Astrocyte (in vitro differentiated cells and primary cell): ENCODE measurements around the gene AKAP13. TPM values are rescaled to one million over a fixed set of nuclear protein-coding genes. Genes with fewer than 3 reads are reported as not detected.

Experiments used
- DNase-seq: peaks from one replicate; pipeline ENCODE4 v3.0.0-alpha.2; 2010; ENCODE audit warnings: low read depth
- FAIRE-seq: peaks from 2 replicates; lab custom pipeline; 2011; peaks lifted over from hg19 to GRCh38; lab: Jason Lieb, UNC
- H2AFZ ChIP-seq: 2 replicates; pipeline ENCODE4 v1.6.0; 2012; ENCODE audit warnings: low read depth, low read length, inconsistent platforms
- H3K27ac ChIP-seq: 2 replicates; pipeline ENCODE4 v1.5.1; 2011; ENCODE audit warnings: low read depth, low read length, inconsistent platforms
- H3K27me3 ChIP-seq: 2 replicates; pipeline ENCODE4 v1.6.0; 2011; ENCODE audit warnings: low read length, inconsistent platforms; ENCODE audit not compliant: insufficient read depth
- H3K36me3 ChIP-seq: 2 replicates; pipeline ENCODE4 v1.5.1; 2011; ENCODE audit warnings: low read length, inconsistent platforms; ENCODE audit not compliant: insufficient read depth
- H3K4me1 ChIP-seq: 2 replicates; pipeline ENCODE4 v1.5.1; 2011; ENCODE audit warnings: low read length, inconsistent platforms; ENCODE audit not compliant: insufficient read depth
- H3K4me2 ChIP-seq: 2 replicates; pipeline ENCODE4 v1.6.0; 2012; ENCODE audit warnings: low read length, inconsistent platforms
- H3K4me3 ChIP-seq: 2 replicates; pipeline ENCODE4 v1.5.1; 2011; ENCODE audit warnings: low read depth, mild to moderate bottlenecking, low read length, inconsistent platforms; ENCODE audit not compliant: insufficient read depth
- H3K79me2 ChIP-seq: 2 replicates; pipeline ENCODE4 v1.6.0; 2012; ENCODE audit warnings: mild to moderate bottlenecking, low read length, inconsistent platforms; ENCODE audit not compliant: insufficient read depth
- H3K9ac ChIP-seq: 2 replicates; pipeline ENCODE4 v1.6.0; 2012; ENCODE audit warnings: mild to moderate bottlenecking, low read length, inconsistent platforms
- H3K9me3 ChIP-seq: 2 replicates; pipeline ENCODE4 v1.5.1; 2012; ENCODE audit warnings: low read depth, mild to moderate bottlenecking, low read length, inconsistent platforms; ENCODE audit not compliant: insufficient read depth
- H4K20me1 ChIP-seq: 2 replicates; pipeline ENCODE4 v1.6.0; 2012; ENCODE audit warnings: low read length, inconsistent platforms; ENCODE audit not compliant: insufficient read depth
- H3K27ac Mint-ChIP-seq: one replicate; pipeline ENCODE4 v1.8.0; 2021; ENCODE audit warnings: mild to moderate bottlenecking, mixed read lengths; ENCODE audit not compliant: unreplicated experiment
- H3K27me3 Mint-ChIP-seq: one replicate; pipeline ENCODE4 v1.8.0; 2021; ENCODE audit warnings: low read depth, mixed read lengths; ENCODE audit not compliant: unreplicated experiment
- H3K36me3 Mint-ChIP-seq: one replicate; pipeline ENCODE4 v1.8.0; 2021; ENCODE audit warnings: low read depth, mixed read lengths; ENCODE audit not compliant: unreplicated experiment
- H3K4me1 Mint-ChIP-seq: one replicate; pipeline ENCODE4 v1.8.0; 2021; ENCODE audit warnings: low read depth, mixed read lengths; ENCODE audit not compliant: unreplicated experiment
- H3K4me3 Mint-ChIP-seq: one replicate; pipeline ENCODE4 v1.8.0; 2021; ENCODE audit warnings: mild to moderate bottlenecking, moderate library complexity, mixed read lengths; ENCODE audit not compliant: unreplicated experiment
- H3K9me3 Mint-ChIP-seq: one replicate; pipeline ENCODE4 v1.8.0; 2021; ENCODE audit warnings: mild to moderate bottlenecking, mixed read lengths; ENCODE audit not compliant: unreplicated experiment
- EZH2 ChIP-seq: IDR thresholded peaks from 2 replicates; pipeline ENCODE4 v1.6.1; 2012; ENCODE audit warnings: mild to moderate bottlenecking, low read length, inconsistent platforms; ENCODE audit not compliant: insufficient read depth
- total RNA-seq: library from RNA; stranded (reverse); gene quantifications from 2 replicates; pipeline ENCODE4 v1.2.1, GENCODE V29; 2021
- TF ChIP-seq, protein P1 (sequence below): IDR thresholded peaks from 2 replicates; pipeline ENCODE4 v1.5.1; 2011; ENCODE audit warnings: low read depth, mild to moderate bottlenecking, inconsistent platforms, low read length, moderate library complexity; ENCODE audit not compliant: insufficient read depth

The AKAP13 gene
- total RNA-seq, 1 donor from 2014 or later, result 98.2 TPM

DNA sequence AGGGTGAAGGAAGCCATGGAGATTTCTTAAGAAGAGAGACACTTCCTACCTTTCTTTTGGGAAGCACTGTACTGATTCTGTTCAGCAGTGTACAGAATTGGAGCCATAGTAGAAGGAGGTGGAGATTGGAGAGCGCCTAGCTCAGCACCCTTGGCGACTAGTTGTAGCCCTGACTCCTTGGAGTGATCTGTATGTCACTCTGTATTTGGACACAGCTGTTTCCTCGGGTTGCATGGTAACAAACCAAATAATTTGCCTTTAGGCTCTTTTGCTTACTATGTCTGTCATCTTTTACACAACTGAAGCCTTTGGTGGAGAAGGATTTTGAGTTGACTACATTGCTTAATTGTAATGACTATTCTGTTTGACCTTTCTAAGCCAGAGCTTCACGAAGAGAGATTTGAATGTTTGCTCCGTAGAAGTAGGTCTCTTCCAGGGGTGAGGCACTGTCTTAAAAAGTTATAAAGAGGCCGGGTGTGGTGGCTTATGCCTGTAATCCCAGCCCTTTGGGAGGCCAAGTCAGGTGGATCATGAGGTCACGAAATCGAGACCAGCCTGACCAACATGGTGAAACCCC is 77.1 kb downstream of the AKAP13 start:
- Histone ChIP-seq H4K20me1 (peaks cover 68% of the 10 kb centered on the region), H3K9ac (no peak overlapping the region), H3K27me3 (no peaks in the 10 kb centered on the region), H3K9me3 (no peaks in the 10 kb centered on the region), H2AFZ (no peak overlapping the region), H3K27ac (no peak overlapping the region), H3K4me2 (no peak overlapping the region), H3K4me3 (no peak overlapping the region), H3K36me3 (no peaks in the 10 kb centered on the region), H3K4me1 (no peaks in the 10 kb centered on the region), H3K79me2 (peaks cover 86% of the 10 kb centered on the region)
- DNase-seq, result no peak
- FAIRE-seq, result no peak
- Mint-ChIP-seq H3K27me3 (no peaks in the 10 kb centered on the region), H3K4me1 (peaks cover 39% of the 10 kb centered on the region), H3K36me3 (peaks cover 10% of the 10 kb centered on the region), H3K27ac (no peak overlapping the region), H3K4me3 (no peak overlapping the region), H3K9me3 (no peaks in the 10 kb centered on the region)
- TF ChIP-seq, protein P1, sequence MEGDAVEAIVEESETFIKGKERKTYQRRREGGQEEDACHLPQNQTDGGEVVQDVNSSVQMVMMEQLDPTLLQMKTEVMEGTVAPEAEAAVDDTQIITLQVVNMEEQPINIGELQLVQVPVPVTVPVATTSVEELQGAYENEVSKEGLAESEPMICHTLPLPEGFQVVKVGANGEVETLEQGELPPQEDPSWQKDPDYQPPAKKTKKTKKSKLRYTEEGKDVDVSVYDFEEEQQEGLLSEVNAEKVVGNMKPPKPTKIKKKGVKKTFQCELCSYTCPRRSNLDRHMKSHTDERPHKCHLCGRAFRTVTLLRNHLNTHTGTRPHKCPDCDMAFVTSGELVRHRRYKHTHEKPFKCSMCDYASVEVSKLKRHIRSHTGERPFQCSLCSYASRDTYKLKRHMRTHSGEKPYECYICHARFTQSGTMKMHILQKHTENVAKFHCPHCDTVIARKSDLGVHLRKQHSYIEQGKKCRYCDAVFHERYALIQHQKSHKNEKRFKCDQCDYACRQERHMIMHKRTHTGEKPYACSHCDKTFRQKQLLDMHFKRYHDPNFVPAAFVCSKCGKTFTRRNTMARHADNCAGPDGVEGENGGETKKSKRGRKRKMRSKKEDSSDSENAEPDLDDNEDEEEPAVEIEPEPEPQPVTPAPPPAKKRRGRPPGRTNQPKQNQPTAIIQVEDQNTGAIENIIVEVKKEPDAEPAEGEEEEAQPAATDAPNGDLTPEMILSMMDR, result no peak
- TF ChIP-seq EZH2, result no peak

DNA sequence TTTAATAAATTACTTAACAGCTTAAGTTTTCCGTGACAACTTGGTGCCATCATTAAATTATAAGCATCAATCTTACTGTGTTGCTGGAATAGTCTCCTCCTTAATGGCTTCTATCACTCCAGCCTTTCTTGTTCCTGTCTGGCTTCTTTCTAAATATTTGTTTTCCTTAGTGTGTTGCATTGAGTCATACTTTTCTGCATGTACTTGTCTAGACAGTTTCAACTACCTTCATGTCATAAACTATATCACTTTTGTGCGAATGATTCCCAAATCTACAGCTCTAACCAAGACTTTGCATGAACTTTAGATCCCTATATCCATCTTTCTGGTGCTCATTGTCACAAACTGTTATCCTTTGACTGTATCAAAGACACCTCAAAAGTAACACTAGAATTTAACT is 78.4 kb downstream of the AKAP13 start:
- DNase-seq (no peak), FAIRE-seq (no peak)
- Histone ChIP-seq H3K4me2 (no peak overlapping the region), H3K27me3 (no peaks in the 10 kb centered on the region), H3K4me1 (peaks cover 7% of the 10 kb centered on the region), H2AFZ (no peak overlapping the region), H3K4me3 (no peak overlapping the region), H3K9ac (no peak overlapping the region), H4K20me1 (peaks cover 64% of the 10 kb centered on the region), H3K79me2 (peaks cover 81% of the 10 kb centered on the region), H3K36me3 (no peaks in the 10 kb centered on the region), H3K9me3 (no peaks in the 10 kb centered on the region), H3K27ac (no peak overlapping the region)
- Mint-ChIP-seq H3K27ac (no peak overlapping the region), H3K4me1 (peaks cover 40% of the 10 kb centered on the region), H3K27me3 (no peaks in the 10 kb centered on the region), H3K36me3 (peaks cover 9% of the 10 kb centered on the region), H3K9me3 (no peaks in the 10 kb centered on the region), H3K4me3 (no peak overlapping the region)
- TF ChIP-seq EZH2, result no peak
- TF ChIP-seq, protein P1, result no peak

DNA sequence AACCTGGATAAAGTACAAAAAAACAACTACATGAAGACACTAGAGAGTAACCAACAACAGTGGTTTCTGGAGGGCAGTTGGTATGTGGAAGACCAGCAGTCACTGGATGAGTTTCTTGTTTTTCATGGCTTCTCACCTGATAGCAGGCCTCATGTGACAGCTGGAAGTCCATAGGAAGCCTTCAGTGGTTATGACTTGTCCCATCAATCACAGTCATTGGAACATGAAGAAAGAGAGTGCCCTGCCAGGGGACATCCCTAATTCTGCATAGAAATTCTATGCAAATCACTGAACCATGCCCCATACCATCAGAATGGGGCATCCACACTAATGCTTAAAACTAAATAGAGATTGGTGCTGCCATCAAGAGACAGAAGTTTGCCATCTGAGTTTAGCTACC is 81.6 kb downstream of the AKAP13 start:
- no peak overlapping the region for H3K4me3 Mint-ChIP-seq
- peaks cover 69% of the 10 kb centered on the region for H3K79me2 ChIP-seq

More for the DNA sequence above, 81.6 kb downstream of the AKAP13 start:
- Histone ChIP-seq H3K4me2 (no peak overlapping the region), H3K27me3 (no peaks in the 10 kb centered on the region), H3K9me3 (no peaks in the 10 kb centered on the region), H2AFZ (no peak overlapping the region), H4K20me1 (peaks cover 60% of the 10 kb centered on the region), H3K36me3 (no peaks in the 10 kb centered on the region), H3K27ac (no peak overlapping the region), H3K9ac (no peak overlapping the region), H3K4me3 (no peak overlapping the region), H3K4me1 (peaks cover 10% of the 10 kb centered on the region)
- H3K36me3 Mint-ChIP-seq, result peaks cover 6% of the 10 kb centered on the region
- FAIRE-seq (no peak), DNase-seq (no peak)
- no peak overlapping the region for H3K27ac Mint-ChIP-seq
- TF ChIP-seq, protein P1, result no peak
- no peak for TF ChIP-seq EZH2
- H3K4me1 Mint-ChIP-seq, result peaks cover 40% of the 10 kb centered on the region
- H3K9me3 Mint-ChIP-seq, result no peaks in the 10 kb centered on the region
- H3K27me3 Mint-ChIP-seq, result no peaks in the 10 kb centered on the region
